Neural progenitor cell (in vitro differentiated cells): ENCODE results near the gene NHLH2. TPM values are rescaled to one million over a fixed set of nuclear protein-coding genes. Genes with fewer than 3 reads are reported as not detected.

Experiments
- DNase-seq: peaks from one replicate; pipeline ENCODE4 v3.0.0-alpha.2; 2016; ENCODE audit warnings: low spot score
- H2AFZ ChIP-seq: fragments of 200-600 bp; sonication (generic); replicated peaks from 2 replicates; pipeline ENCODE4 v1.6.1; 2016; ENCODE audit warnings: antibody characterized with exemption
- H3F3A ChIP-seq: fragments of 200-600 bp; sonication (generic); 2 replicates; pipeline ENCODE4 v1.6.1; 2016; ENCODE audit warnings: antibody characterized with exemption, low read depth
- H3K27ac ChIP-seq: fragments of 200-600 bp; sonication (generic); 2 replicates; pipeline ENCODE4 v1.5.1; 2016; ENCODE audit warnings: mild to moderate bottlenecking
- H3K27me3 ChIP-seq: fragments of 200-600 bp; sonication (generic); 2 replicates; pipeline ENCODE4 v1.6.1; 2016; ENCODE audit warnings: mild to moderate bottlenecking, moderate library complexity
- H3K36me3 ChIP-seq: fragments of 200-600 bp; sonication (generic); 2 replicates; pipeline ENCODE4 v1.5.1; 2016
- H3K4me1 ChIP-seq: fragments of 200-600 bp; sonication (generic); 2 replicates; pipeline ENCODE4 v1.6.1; 2016; ENCODE audit warnings: mixed run types
- H3K4me2 ChIP-seq: fragments of 200-600 bp; sonication (generic); 2 replicates; pipeline ENCODE4 v1.6.1; 2016
- H3K4me3 ChIP-seq: fragments of 200-600 bp; sonication (generic); 2 replicates; pipeline ENCODE4 v1.5.1; 2016
- H3K79me2 ChIP-seq: fragments of 200-600 bp; sonication (generic); 2 replicates; pipeline ENCODE4 v1.6.1; 2016; ENCODE audit warnings: low read depth
- H3K9ac ChIP-seq: fragments of 200-600 bp; sonication (generic); 2 replicates; pipeline ENCODE4 v1.6.1; 2016
- H3K9me3 ChIP-seq: fragments of 200-600 bp; sonication (generic); 2 replicates; pipeline ENCODE4 v1.5.1; 2016; ENCODE audit warnings: low read depth
- H4K20me1 ChIP-seq: fragments of 200-600 bp; sonication (generic); 2 replicates; pipeline ENCODE4 v1.6.1; 2016; ENCODE audit warnings: low read depth
- H3K27ac Mint-ChIP-seq: 3 replicates; pipeline ENCODE4 v1.8.0; 2021; ENCODE audit warnings: mixed read lengths
- H3K27me3 Mint-ChIP-seq: 2 replicates; pipeline ENCODE4 v1.8.0; 2022; ENCODE audit warnings: low read depth, mild to moderate bottlenecking, inconsistent platforms, moderate library complexity, mixed read lengths; ENCODE audit not compliant: insufficient read depth
- H3K36me3 Mint-ChIP-seq: 3 replicates; pipeline ENCODE4 v1.8.0; 2021; ENCODE audit warnings: mixed read lengths
- H3K4me1 Mint-ChIP-seq: 3 replicates; pipeline ENCODE4 v1.8.0; 2021; ENCODE audit warnings: mixed read lengths
- H3K4me3 Mint-ChIP-seq: 3 replicates; pipeline ENCODE4 v1.8.0; 2021; ENCODE audit warnings: mild to moderate bottlenecking, moderate library complexity, mixed read lengths
- H3K9me3 Mint-ChIP-seq: 3 replicates; pipeline ENCODE4 v1.8.0; 2020; ENCODE audit warnings: mixed read lengths
- CTCF ChIP-seq: fragments of 200-600 bp; sonication (generic); IDR thresholded peaks from 2 replicates; pipeline ENCODE4 v1.5.1; 2017; ENCODE audit warnings: antibody characterized with exemption, mild to moderate bottlenecking
- EZH2 ChIP-seq: fragments of 200-600 bp; sonication (generic); IDR thresholded peaks from 2 replicates; pipeline ENCODE4 v1.6.1; 2017; ENCODE audit warnings: antibody characterized with exemption, mild to moderate bottlenecking, moderate library complexity
- EZH2phosphoT487 ChIP-seq: fragments of 200-600 bp; sonication (generic); IDR thresholded peaks from 2 replicates; pipeline ENCODE4 v1.6.1; 2017; ENCODE audit warnings: antibody characterized with exemption
- total RNA-seq: library from RNA; depleted of rRNA; stranded (reverse); fragments of >200 nt; gene quantifications from 2 replicates; pipeline ENCODE4 v1.2.3, GENCODE V29; 2015; ENCODE audit warnings: low replicate concordance

Gene NHLH2
- total RNA-seq, 1 donor from 2014 or later = 0.17 TPM

GRCh38 chr1:115873184-115873583, 32.3 kb upstream of the NHLH2 start:
- H3K36me3 Mint-ChIP-seq = no peaks in the 10 kb centered on the region
- peaks cover 6% of the 10 kb centered on the region for H3K4me1 Mint-ChIP-seq
- Histone ChIP-seq H4K20me1 (no peaks in the 10 kb centered on the region), H3K9ac (no peak overlapping the region), H3K4me2 (no peak overlapping the region), H3K4me3 (no peak overlapping the region), H3K79me2 (no peaks in the 10 kb centered on the region), H3K27ac (no peak overlapping the region), H3K9me3 (no peaks in the 10 kb centered on the region), H3K4me1 (no peaks in the 10 kb centered on the region), H3K27me3 (no peaks in the 10 kb centered on the region), H3F3A (no peaks in the 10 kb centered on the region), H3K36me3 (no peaks in the 10 kb centered on the region), H2AFZ (no peak overlapping the region)
- no peak overlapping the region for H3K4me3 Mint-ChIP-seq
- H3K9me3 Mint-ChIP-seq = no peaks in the 10 kb centered on the region
- H3K27me3 Mint-ChIP-seq = peaks cover 5% of the 10 kb centered on the region
- no peak for TF ChIP-seq CTCF
- no peak for TF ChIP-seq EZH2phosphoT487
- TF ChIP-seq EZH2 = no peak
- no peak overlapping the region for H3K27ac Mint-ChIP-seq
- no peak for DNase-seq

GRCh38 chr1:115869064-115869463, 28.1 kb upstream of the NHLH2 start:
- H3F3A ChIP-seq = no peaks in the 10 kb centered on the region

GRCh38 chr1:115867216-115867615, 26.3 kb upstream of the NHLH2 start:
- Mint-ChIP-seq H3K4me1 (no peaks in the 10 kb centered on the region), H3K4me3 (no peak overlapping the region), H3K9me3 (no peaks in the 10 kb centered on the region), H3K36me3 (no peaks in the 10 kb centered on the region), H3K27me3 (peaks cover 5% of the 10 kb centered on the region), H3K27ac (no peak overlapping the region)
- DNase-seq = no peak
- no peak overlapping the region for H3K27ac ChIP-seq
- H3K36me3 ChIP-seq = no peaks in the 10 kb centered on the region
- H3K9ac ChIP-seq = no peak overlapping the region
- H3K9me3 ChIP-seq = no peaks in the 10 kb centered on the region
- no peak overlapping the region for H2AFZ ChIP-seq
- H4K20me1 ChIP-seq = no peaks in the 10 kb centered on the region
- H3F3A ChIP-seq = no peaks in the 10 kb centered on the region
- no peak overlapping the region for H3K4me3 ChIP-seq
- H3K27me3 ChIP-seq = no peaks in the 10 kb centered on the region
- H3K4me1 ChIP-seq = peaks cover 13% of the 10 kb centered on the region
- H3K4me2 ChIP-seq = no peak overlapping the region
- no peaks in the 10 kb centered on the region for H3K79me2 ChIP-seq
- TF ChIP-seq EZH2 (no peak), EZH2phosphoT487 (no peak), CTCF (no peak)

More at GRCh38 chr1:115869064-115869463, 28.1 kb upstream of the NHLH2 start:
- Histone ChIP-seq H3K79me2 (no peaks in the 10 kb centered on the region), H3K36me3 (no peaks in the 10 kb centered on the region), H2AFZ (no peak overlapping the region), H3K27me3 (no peaks in the 10 kb centered on the region), H3K27ac (no peak overlapping the region), H3K4me1 (peaks cover 13% of the 10 kb centered on the region), H3K4me2 (no peak overlapping the region), H3K9me3 (no peaks in the 10 kb centered on the region), H3K4me3 (no peak overlapping the region), H3K9ac (no peak overlapping the region), H4K20me1 (no peaks in the 10 kb centered on the region)
- no peaks in the 10 kb centered on the region for H3K9me3 Mint-ChIP-seq
- no peak for TF ChIP-seq CTCF
- TF ChIP-seq EZH2phosphoT487 = no peak
- TF ChIP-seq EZH2 = no peak
- DNase-seq = no peak
- no peak overlapping the region for H3K4me3 Mint-ChIP-seq
- peaks cover 7% of the 10 kb centered on the region for H3K27me3 Mint-ChIP-seq
- no peak overlapping the region for H3K27ac Mint-ChIP-seq
- no peaks in the 10 kb centered on the region for H3K4me1 Mint-ChIP-seq
- no peaks in the 10 kb centered on the region for H3K36me3 Mint-ChIP-seq
